GM23338 (cell line): Measurements from ENCODE around the gene CSNK1G1. TPM values are rescaled to one million over a fixed set of nuclear protein-coding genes. Genes with fewer than 3 reads are reported as not detected.
A peak's percentile ranks its signal among the peaks of the same experiment; 100 is the strongest.

Source experiments
- ATAC-seq: fragments of 200-7000 bp; cut with Tn5 transposase; 3 replicates; pipeline ENCODE4 v1.9.1; 2020
- DNase-seq: peaks from one replicate; pipeline ENCODE4 v3.0.0-alpha.2; 2015; ENCODE audit warnings: low spot score
- H2AFZ ChIP-seq: fragments of 200-600 bp; sonication (generic); 2 replicates; pipeline ENCODE4 v1.8.0; 2016; ENCODE audit warnings: antibody characterized with exemption, mild to moderate bottlenecking, moderate library complexity
- H3F3A ChIP-seq: fragments of 200-600 bp; sonication (generic); replicated peaks from 2 replicates; pipeline ENCODE4 v1.8.0; 2017; ENCODE audit warnings: antibody characterized with exemption, mixed run types, low read depth
- H3K27ac ChIP-seq: fragments of 200-600 bp; sonication (generic); 2 replicates; pipeline ENCODE4 v1.6.1; 2016; ENCODE audit warnings: low read depth
- H3K27me3 ChIP-seq: fragments of 200-600 bp; sonication (generic); 2 replicates; pipeline ENCODE4 v1.8.0; 2016; ENCODE audit warnings: mild to moderate bottlenecking, mixed run types, moderate library complexity; ENCODE audit not compliant: insufficient read depth
- H3K36me3 ChIP-seq: fragments of 200-600 bp; sonication (generic); 2 replicates; pipeline ENCODE4 v1.8.0; 2016; ENCODE audit warnings: mild to moderate bottlenecking; ENCODE audit not compliant: insufficient read depth
- H3K4me1 ChIP-seq: fragments of 200-600 bp; sonication (generic); 2 replicates; pipeline ENCODE4 v1.8.0; 2016; ENCODE audit warnings: mild to moderate bottlenecking, moderate library complexity; ENCODE audit not compliant: insufficient read depth
- H3K4me2 ChIP-seq: fragments of 200-600 bp; sonication (generic); 2 replicates; pipeline ENCODE4 v1.7.1; 2017; ENCODE audit warnings: mixed run types
- H3K4me3 ChIP-seq: fragments of 200-600 bp; sonication (generic); 2 replicates; pipeline ENCODE4 v1.6.1; 2016; ENCODE audit warnings: mixed run types
- H3K79me2 ChIP-seq: fragments of 200-600 bp; sonication (generic); replicated peaks from 2 replicates; pipeline ENCODE4 v1.8.0; 2017; ENCODE audit warnings: mild to moderate bottlenecking; ENCODE audit not compliant: insufficient read depth
- H3K9me2 ChIP-seq: fragments of 200-600 bp; sonication (generic); 2 replicates; pipeline ENCODE4 v1.8.0; 2017; ENCODE audit not compliant: insufficient read depth
- H4K20me1 ChIP-seq: fragments of 200-600 bp; sonication (generic); replicated peaks from 2 replicates; pipeline ENCODE4 v1.8.0; 2017; ENCODE audit warnings: mild to moderate bottlenecking; ENCODE audit not compliant: insufficient read depth
- H3K27ac Mint-ChIP-seq: 2 replicates; pipeline ENCODE4 v1.8.0; 2020; ENCODE audit warnings: inconsistent platforms, mild to moderate bottlenecking, moderate library complexity, mixed read lengths
- H3K27me3 Mint-ChIP-seq: 3 replicates; pipeline ENCODE4 v1.8.0; 2022; ENCODE audit warnings: low read depth, mild to moderate bottlenecking, moderate library complexity, mixed read lengths, inconsistent platforms; ENCODE audit not compliant: insufficient read depth, poor library complexity
- H3K36me3 Mint-ChIP-seq: 3 replicates; pipeline ENCODE4 v1.8.0; 2021; ENCODE audit warnings: low read depth, mild to moderate bottlenecking, inconsistent platforms, moderate library complexity, mixed read lengths
- H3K4me1 Mint-ChIP-seq: 3 replicates; pipeline ENCODE4 v1.8.0; 2020; ENCODE audit warnings: mild to moderate bottlenecking, inconsistent platforms, mixed read lengths
- H3K4me3 Mint-ChIP-seq: 3 replicates; pipeline ENCODE4 v1.8.0; 2021; ENCODE audit warnings: moderate library complexity, mild to moderate bottlenecking, inconsistent platforms, mixed read lengths
- H3K9me3 Mint-ChIP-seq: 3 replicates; pipeline ENCODE4 v1.8.0; 2020; ENCODE audit warnings: moderate library complexity, mild to moderate bottlenecking, inconsistent platforms, mixed read lengths
- CREB1 ChIP-seq: fragments of 250-450 bp; sonication (Bioruptor Pico); IDR thresholded peaks from 2 replicates; pipeline ENCODE4 v1.5.0; 2020; ENCODE audit warnings: low read depth, mild to moderate bottlenecking, moderate library complexity
- CTCF ChIP-seq, 2 experiments: fragments of 200-600 bp in 1 of 2; sonication (generic) in 1 of 2; conservative IDR thresholded peaks; 2 replicates each; pipeline versions ENCODE4 v1.5.1 to v1.6.1; 2016 to 2017; ENCODE audit warnings: antibody characterized with exemption in 2 of 2, low read depth in 2 of 2, mild to moderate bottlenecking in 2 of 2, moderate library complexity in 1 of 2
- ETS1 ChIP-seq: IDR thresholded peaks from 2 replicates; pipeline ENCODE4 v1.6.1; 2016; ENCODE audit warnings: antibody characterized with exemption
- EZH2 ChIP-seq: fragments of 200-600 bp; sonication (generic); IDR thresholded peaks from one replicate; pipeline ENCODE4 v1.8.0; 2017; ENCODE audit warnings: antibody characterized with exemption, mild to moderate bottlenecking, low read depth; ENCODE audit not compliant: unreplicated experiment
- EZH2phosphoT487 ChIP-seq: fragments of 200-600 bp; sonication (generic); IDR thresholded peaks from one replicate; pipeline ENCODE4 v1.8.1; 2018; ENCODE audit warnings: antibody characterized with exemption; ENCODE audit not compliant: unreplicated experiment
- JUNB ChIP-seq: IDR thresholded peaks from one replicate; pipeline ENCODE4 v1.6.1; 2016; ENCODE audit warnings: antibody characterized with exemption; ENCODE audit not compliant: unreplicated experiment
- NANOG ChIP-seq: IDR thresholded peaks from 2 replicates; pipeline ENCODE4 v1.6.1; 2016; ENCODE audit warnings: antibody characterized with exemption, borderline replicate concordance
- POLR2AphosphoS5 ChIP-seq: IDR thresholded peaks from 2 replicates; pipeline ENCODE4 v1.6.1; 2016; ENCODE audit warnings: antibody characterized with exemption, low read depth
- REST ChIP-seq: IDR thresholded peaks from one replicate; pipeline ENCODE4 v1.6.1; 2018; ENCODE audit warnings: antibody characterized with exemption; ENCODE audit not compliant: unreplicated experiment
- STAT1 ChIP-seq: IDR thresholded peaks from one replicate; pipeline ENCODE4 v1.6.1; 2016; ENCODE audit warnings: antibody characterized with exemption; ENCODE audit not compliant: unreplicated experiment
- ZNF331 ChIP-seq: fragments of 250-450 bp; sonication (Bioruptor Pico); IDR thresholded peaks from 2 replicates; pipeline ENCODE4 v1.5.0; 2020; ENCODE audit warnings: low read depth, mild to moderate bottlenecking, moderate library complexity
- polyA plus RNA-seq: library from polyadenylated mRNA; unstranded; fragments of >200 nt; fragmentation: Nextera tagmentation; extraction: Ambion mirVana; gene quantifications from 2 replicates; pipeline ENCODE4 v1.2.1, GENCODE V29; 2016
- total RNA-seq: library from RNA; depleted of rRNA; stranded (reverse); fragments of >200 nt; shearing (Covaris generic); gene quantifications from 2 replicates; pipeline ENCODE4 v1.2.3, GENCODE V29; 2014
- TF ChIP-seq, protein P1 (sequence below): fragments of 250-450 bp; sonication (Bioruptor Pico); IDR thresholded peaks from 2 replicates; pipeline ENCODE4 v1.5.0; 2020; ENCODE audit warnings: mild to moderate bottlenecking, moderate library complexity

The CSNK1G1 gene
- total and polyA plus RNA-seq, 2 experiments from 2014 or later: 9.3 to 13.4 TPM

DNA sequence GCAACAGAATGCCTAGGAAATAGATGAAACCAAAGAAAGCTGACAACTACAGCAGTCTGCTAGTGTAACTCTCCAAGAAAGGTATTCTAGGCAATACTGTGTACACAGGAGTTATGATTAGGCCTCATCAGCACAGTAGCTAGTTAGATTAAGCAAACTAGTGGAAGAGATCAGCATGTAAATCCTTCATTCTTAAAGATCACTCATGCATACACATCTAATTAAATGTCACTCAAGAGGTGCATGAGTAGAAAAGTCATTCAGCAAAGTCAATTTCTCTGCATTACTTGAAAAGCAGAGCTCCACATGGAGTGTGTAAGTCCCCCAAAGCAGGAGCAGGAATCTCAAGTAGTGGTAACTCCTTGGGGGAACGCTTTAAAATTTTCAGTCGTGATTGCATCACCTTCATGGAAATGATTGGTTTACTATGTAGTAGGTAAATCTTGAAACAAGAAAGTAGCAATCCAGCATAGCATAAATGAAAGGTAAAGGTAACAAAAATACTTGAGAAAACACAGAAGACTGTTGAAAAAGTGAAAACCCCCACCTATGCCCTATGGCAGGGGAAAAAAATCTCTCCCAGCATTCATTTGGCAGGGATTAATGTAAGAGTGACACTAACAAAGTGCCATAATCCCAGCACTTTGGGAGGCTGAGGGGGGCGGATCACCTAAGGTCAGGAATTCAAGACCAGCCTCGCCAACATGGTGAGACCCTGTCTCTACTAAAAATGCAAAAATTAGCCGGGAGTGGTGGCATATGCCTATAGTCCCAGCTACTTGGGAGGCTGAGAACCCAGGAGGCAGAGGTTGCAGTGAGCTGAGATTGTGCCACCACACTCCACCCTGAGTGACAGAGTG lies 163.8 kb downstream of the CSNK1G1 start:
- Histone ChIP-seq H3K79me2 (no peaks in the 10 kb centered on the region), H3K4me2 (no peak overlapping the region), H3K4me1 (no peaks in the 10 kb centered on the region), H2AFZ (no peak overlapping the region), H4K20me1 (no peaks in the 10 kb centered on the region), H3K9me2 (no peaks in the 10 kb centered on the region), H3K27me3 (no peaks in the 10 kb centered on the region), H3F3A (0 out of 2 replicates have a peak, but pooled peaks cover 4% of the 10 kb centered on the region), H3K27ac (peak overlapping the region; percentile 16; the same call in 1 of the 2 replicates), H3K36me3 (no peaks in the 10 kb centered on the region), H3K4me3 (no peak overlapping the region)
- peak overlapping the region; percentile 67 for H3K27ac Mint-ChIP-seq
- H3K36me3 Mint-ChIP-seq: peaks cover 5% of the 10 kb centered on the region; the same call in 1 of the 3 replicates
- TF ChIP-seq POLR2AphosphoS5 (no peak), EZH2phosphoT487 (no peak), ZNF331 (no peak), ETS1 (no peak), JUNB (no peak), NANOG (no peak), EZH2 (no peak), STAT1 (no peak), CTCF (conservative IDR thresholded peaks at IDR 0.05; ENCODE audit: low read depth in 2 of 2) (no peak), CREB1 (CRISPR knock-in tag) (no peak), REST (no peak)
- TF ChIP-seq, protein P1, sequence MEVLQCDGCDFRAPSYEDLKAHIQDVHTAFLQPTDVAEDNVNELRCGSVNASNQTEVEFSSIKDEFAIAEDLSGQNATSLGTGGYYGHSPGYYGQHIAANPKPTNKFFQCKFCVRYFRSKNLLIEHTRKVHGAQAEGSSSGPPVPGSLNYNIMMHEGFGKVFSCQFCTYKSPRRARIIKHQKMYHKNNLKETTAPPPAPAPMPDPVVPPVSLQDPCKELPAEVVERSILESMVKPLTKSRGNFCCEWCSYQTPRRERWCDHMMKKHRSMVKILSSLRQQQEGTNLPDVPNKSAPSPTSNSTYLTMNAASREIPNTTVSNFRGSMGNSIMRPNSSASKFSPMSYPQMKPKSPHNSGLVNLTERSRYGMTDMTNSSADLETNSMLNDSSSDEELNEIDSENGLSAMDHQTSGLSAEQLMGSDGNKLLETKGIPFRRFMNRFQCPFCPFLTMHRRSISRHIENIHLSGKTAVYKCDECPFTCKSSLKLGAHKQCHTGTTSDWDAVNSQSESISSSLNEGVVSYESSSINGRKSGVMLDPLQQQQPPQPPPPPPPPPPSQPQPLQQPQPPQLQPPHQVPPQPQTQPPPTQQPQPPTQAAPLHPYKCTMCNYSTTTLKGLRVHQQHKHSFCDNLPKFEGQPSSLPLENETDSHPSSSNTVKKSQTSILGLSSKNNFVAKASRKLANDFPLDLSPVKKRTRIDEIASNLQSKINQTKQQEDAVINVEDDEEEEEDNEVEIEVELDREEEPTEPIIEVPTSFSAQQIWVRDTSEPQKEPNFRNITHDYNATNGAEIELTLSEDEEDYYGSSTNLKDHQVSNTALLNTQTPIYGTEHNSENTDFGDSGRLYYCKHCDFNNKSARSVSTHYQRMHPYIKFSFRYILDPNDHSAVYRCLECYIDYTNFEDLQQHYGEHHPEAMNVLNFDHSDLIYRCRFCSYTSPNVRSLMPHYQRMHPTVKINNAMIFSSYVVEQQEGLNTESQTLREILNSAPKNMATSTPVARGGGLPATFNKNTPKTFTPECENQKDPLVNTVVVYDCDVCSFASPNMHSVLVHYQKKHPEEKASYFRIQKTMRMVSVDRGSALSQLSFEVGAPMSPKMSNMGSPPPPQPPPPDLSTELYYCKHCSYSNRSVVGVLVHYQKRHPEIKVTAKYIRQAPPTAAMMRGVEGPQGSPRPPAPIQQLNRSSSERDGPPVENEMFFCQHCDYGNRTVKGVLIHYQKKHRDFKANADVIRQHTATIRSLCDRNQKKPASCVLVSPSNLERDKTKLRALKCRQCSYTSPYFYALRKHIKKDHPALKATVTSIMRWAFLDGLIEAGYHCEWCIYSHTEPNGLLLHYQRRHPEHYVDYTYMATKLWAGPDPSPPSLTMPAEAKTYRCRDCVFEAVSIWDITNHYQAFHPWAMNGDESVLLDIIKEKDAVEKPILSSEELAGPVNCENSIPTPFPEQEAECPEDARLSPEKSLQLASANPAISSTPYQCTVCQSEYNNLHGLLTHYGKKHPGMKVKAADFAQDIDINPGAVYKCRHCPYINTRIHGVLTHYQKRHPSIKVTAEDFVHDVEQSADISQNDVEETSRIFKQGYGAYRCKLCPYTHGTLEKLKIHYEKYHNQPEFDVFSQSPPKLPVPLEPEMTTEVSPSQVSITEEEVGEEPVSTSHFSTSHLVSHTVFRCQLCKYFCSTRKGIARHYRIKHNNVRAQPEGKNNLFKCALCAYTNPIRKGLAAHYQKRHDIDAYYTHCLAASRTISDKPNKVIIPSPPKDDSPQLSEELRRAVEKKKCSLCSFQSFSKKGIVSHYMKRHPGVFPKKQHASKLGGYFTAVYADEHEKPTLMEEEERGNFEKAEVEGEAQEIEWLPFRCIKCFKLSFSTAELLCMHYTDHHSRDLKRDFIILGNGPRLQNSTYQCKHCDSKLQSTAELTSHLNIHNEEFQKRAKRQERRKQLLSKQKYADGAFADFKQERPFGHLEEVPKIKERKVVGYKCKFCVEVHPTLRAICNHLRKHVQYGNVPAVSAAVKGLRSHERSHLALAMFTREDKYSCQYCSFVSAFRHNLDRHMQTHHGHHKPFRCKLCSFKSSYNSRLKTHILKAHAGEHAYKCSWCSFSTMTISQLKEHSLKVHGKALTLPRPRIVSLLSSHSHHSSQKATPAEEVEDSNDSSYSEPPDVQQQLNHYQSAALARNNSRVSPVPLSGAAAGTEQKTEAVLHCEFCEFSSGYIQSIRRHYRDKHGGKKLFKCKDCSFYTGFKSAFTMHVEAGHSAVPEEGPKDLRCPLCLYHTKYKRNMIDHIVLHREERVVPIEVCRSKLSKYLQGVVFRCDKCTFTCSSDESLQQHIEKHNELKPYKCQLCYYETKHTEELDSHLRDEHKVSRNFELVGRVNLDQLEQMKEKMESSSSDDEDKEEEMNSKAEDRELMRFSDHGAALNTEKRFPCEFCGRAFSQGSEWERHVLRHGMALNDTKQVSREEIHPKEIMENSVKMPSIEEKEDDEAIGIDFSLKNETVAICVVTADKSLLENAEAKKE (CRISPR knock-in tag): no peak
- no peak for DNase-seq
- no peaks in the 10 kb centered on the region for H3K9me3 Mint-ChIP-seq
- ATAC-seq: no peak
- no peaks in the 10 kb centered on the region for H3K27me3 Mint-ChIP-seq
- H3K4me1 Mint-ChIP-seq: peaks cover 5% of the 10 kb centered on the region; the same call in 1 of the 3 replicates
- no peak overlapping the region for H3K4me3 Mint-ChIP-seq
